Endothelial cell of umbilical vein (primary cell): ENCODE results near the gene CTNND2. TPM values are rescaled to one million over a fixed set of nuclear protein-coding genes. Genes with fewer than 3 reads are reported as not detected.

Source experiments
- BruUV-seq: library from RNA; stranded (reverse); fragments of 400-500 nt; replicated peaks from 2 replicates; lab custom pipeline; 2021; lab: Mats Ljungman, UMichigan
- CTCF ChIA-PET: fragments of 300-600, 350-600 bp; sonication (Branson Sonifier 250); formaldehyde crosslinking; loops from one replicate; lab custom pipeline; 2021; ENCODE audit warnings: antibody characterized with exemption, inconsistent platforms; lab: Charles Lee
- POLR2A ChIA-PET: fragments of 300-600, 350-600 bp; sonication (Branson Sonifier 250); formaldehyde crosslinking; loops from one replicate; lab custom pipeline; 2021; ENCODE audit warnings: antibody characterized with exemption, inconsistent platforms; lab: Charles Lee
- DNase-seq: peaks from one replicate; pipeline ENCODE4 v3.0.0-alpha.2; 2011; ENCODE audit warnings: low read depth, low spot score
- FAIRE-seq: peaks from 2 replicates; lab custom pipeline; 2011; peaks lifted over from hg19 to GRCh38; lab: Jason Lieb, UNC
- H2AFZ ChIP-seq: 2 replicates; pipeline ENCODE4 v1.6.0; 2012; ENCODE audit warnings: low read depth, low read length, control low read depth, inconsistent platforms
- H3K27ac ChIP-seq: 2 replicates; pipeline ENCODE4 v1.5.1; 2011; ENCODE audit warnings: low read depth, mild to moderate bottlenecking, control low read depth, low read length, moderate library complexity; ENCODE audit not compliant: insufficient read depth
- H3K27me3 ChIP-seq, 2 experiments: 2 replicates each; pipeline versions ENCODE4 v1.6.0 to v1.6.1; 2011; ENCODE audit warnings: low read length in 2 of 2, mixed read lengths in 1 of 2; ENCODE audit not compliant: control insufficient read depth in 2 of 2, insufficient read depth in 2 of 2
- H3K36me3 ChIP-seq, 2 experiments: 2 replicates in 1 of 2; 3 replicates in 1 of 2; pipeline ENCODE4 v1.5.1; 2011; ENCODE audit warnings: low read length in 2 of 2, mild to moderate bottlenecking in 1 of 2, moderate library complexity in 1 of 2; ENCODE audit not compliant: control insufficient read depth in 2 of 2, insufficient read depth in 2 of 2; ENCODE audit errors: extremely low read depth in 1 of 2
- H3K4me1 ChIP-seq: 3 replicates; pipeline ENCODE4 v1.5.1; 2011; ENCODE audit warnings: mild to moderate bottlenecking, low read length; ENCODE audit not compliant: control insufficient read depth, insufficient read depth; ENCODE audit errors: extremely low read depth
- H3K4me2 ChIP-seq: 2 replicates; pipeline ENCODE4 v1.6.1; 2011; ENCODE audit warnings: low read length, control low read depth, mixed read lengths; ENCODE audit not compliant: insufficient read depth
- H3K4me3 ChIP-seq, 3 experiments: fragments of 200-600 bp in 1 of 3; sonication (generic), shearing (Covaris generic) in 1 of 3; replicated peaks in 1 of 3; 2 replicates each; pipeline ENCODE4 v1.5.1; 2011 to 2016; ENCODE audit warnings: control low read depth in 3 of 3, low read length in 3 of 3, mild to moderate bottlenecking in 2 of 3, inconsistent platforms in 1 of 3, low read depth in 1 of 3, moderate library complexity in 1 of 3; ENCODE audit not compliant: insufficient read depth in 1 of 3
- H3K79me2 ChIP-seq: 2 replicates; pipeline ENCODE4 v1.6.0; 2012; ENCODE audit warnings: low read length, inconsistent platforms; ENCODE audit not compliant: control insufficient read depth, insufficient read depth
- H3K9ac ChIP-seq: replicated peaks from 2 replicates; pipeline ENCODE3; 2011; ENCODE audit warnings: low read length, control low read depth; ENCODE audit not compliant: insufficient read depth; ENCODE audit errors: extremely low read depth
- H3K9me1 ChIP-seq: replicated peaks from 3 replicates; pipeline ENCODE4 v1.6.0; 2011; ENCODE audit warnings: mild to moderate bottlenecking, low read length; ENCODE audit not compliant: control insufficient read depth, insufficient read depth; ENCODE audit errors: extremely low read depth
- H3K9me3 ChIP-seq: replicated peaks from 2 replicates; pipeline ENCODE4 v1.5.1; 2012; ENCODE audit warnings: low read length, inconsistent platforms; ENCODE audit not compliant: control insufficient read depth, insufficient read depth
- H4K20me1 ChIP-seq: replicated peaks from 2 replicates; pipeline ENCODE3; 2011; ENCODE audit warnings: mild to moderate bottlenecking, low read length; ENCODE audit not compliant: control insufficient read depth, insufficient read depth; ENCODE audit errors: extremely low read depth
- CTCF ChIP-seq, 2 donors: IDR thresholded peaks; 1 replicate in 1 of 2; 2 replicates in 1 of 2; pipeline ENCODE4 v1.5.1; 2011; ENCODE audit warnings: low read length in 2 of 2, mild to moderate bottlenecking in 2 of 2, moderate library complexity in 2 of 2, control low read depth in 1 of 2, inconsistent platforms in 1 of 2, low read depth in 1 of 2; ENCODE audit not compliant: insufficient read depth in 1 of 2; ENCODE audit errors: extremely low read depth in 1 of 2
- EZH2 ChIP-seq: IDR thresholded peaks from 2 replicates; pipeline ENCODE4 v1.6.1; 2012; ENCODE audit warnings: borderline replicate concordance, low read depth, mild to moderate bottlenecking, moderate library complexity, low read length, inconsistent platforms; ENCODE audit not compliant: severe bottlenecking
- FOS ChIP-seq: IDR thresholded peaks from 2 replicates; pipeline ENCODE4 v1.6.1; 2011; ENCODE audit warnings: mild to moderate bottlenecking, low read length, moderate library complexity, borderline replicate concordance; ENCODE audit not compliant: insufficient read depth
- GATA2 ChIP-seq: IDR thresholded peaks from 2 replicates; pipeline ENCODE4 v1.7.0; 2011; ENCODE audit warnings: low read depth, mild to moderate bottlenecking, moderate library complexity, mixed read lengths, low read length; ENCODE audit not compliant: insufficient read length, insufficient read depth
- JUN ChIP-seq: IDR thresholded peaks from 2 replicates; pipeline ENCODE4 v1.6.1; 2011; ENCODE audit warnings: borderline replicate concordance, low read depth; ENCODE audit not compliant: insufficient read length, insufficient read depth
- MYC ChIP-seq: IDR thresholded peaks from one replicate; pipeline ENCODE4 v1.6.1; 2011; ENCODE audit warnings: mild to moderate bottlenecking, low read depth, low read length
- POLR2A ChIP-seq: IDR thresholded peaks from 2 replicates; pipeline ENCODE4 v1.6.1; 2012; ENCODE audit warnings: low read depth, mild to moderate bottlenecking, control low read depth, low read length
- POLR2AphosphoS5 ChIP-seq: IDR thresholded peaks from 2 replicates; pipeline ENCODE4 v1.6.1; 2012; ENCODE audit warnings: low read depth, mild to moderate bottlenecking, control low read depth, low read length, moderate library complexity; ENCODE audit not compliant: insufficient read depth
- dilution Hi-C: fragments of 300-500 bp; cut with MboI; formaldehyde crosslinking; loops from one replicate; pipeline ENCODE4 v1.15.0; 2019; ENCODE audit warnings: low sequenced_read_pairs; ENCODE audit not compliant: extremely low pct_ligation_motif_present
- intact Hi-C: fragments of 100-400 bp; cut with micrococcal nuclease; formaldehyde crosslinking; loops from one replicate; pipeline ENCODE4 v1.10.0; 2022
- polyA plus RNA-seq, 4 experiments: library from polyadenylated mRNA; depleted of rRNA in 3 of 4; stranded (reverse) in 3 of 4; unstranded in 1 of 4; fragments of >200 nt; gene quantifications; 2 replicates each; pipeline versions ENCODE4 v1.2.1 to v1.2.3, GENCODE V29; 2011 to 2012; ENCODE audit warnings: missing spikeins in 1 of 4
- total RNA-seq: library from RNA; stranded (reverse); gene quantifications from 2 replicates; pipeline ENCODE4 v1.2.3, GENCODE V29; 2021
- TF ChIP-seq, protein P1 (sequence below): IDR thresholded peaks from 2 replicates; pipeline ENCODE4 v1.6.1; 2011; ENCODE audit not compliant: insufficient read depth, insufficient read length

Gene CTNND2
- total and polyA plus RNA-seq, 2 donors (not counting 3 experiments of a cell fraction or from before 2014, with no cell fraction given), result not detected

- no peaks in the 10 kb centered on the region for H4K20me1 ChIP-seq
- no peaks in the 10 kb centered on the region for H3K27me3 ChIP-seq
- no peak overlapping the region for H2AFZ ChIP-seq
- H3K9me1 ChIP-seq, result no peaks in the 10 kb centered on the region
- no TSS peak for BruUV-seq
- H3K36me3 ChIP-seq, result no peaks in the 10 kb centered on the region
- no peaks in the 10 kb centered on the region for H3K4me1 ChIP-seq
- ChIA-PET POLR2A (no interaction called here), CTCF (no interaction called here)
- TF ChIP-seq EZH2 (no peak), GATA2 (no peak), POLR2AphosphoS5 (no peak), POLR2A (no peak), MYC (no peak), FOS (no peak), CTCF (IDR thresholded peaks at IDR 0.05; ENCODE audit: extremely low read depth in 1 of 2, insufficient read depth in 1 of 2, low read depth in 1 of 2, low read length in 2 of 2) (no peak), JUN (no peak)
- TF ChIP-seq, protein P1, sequence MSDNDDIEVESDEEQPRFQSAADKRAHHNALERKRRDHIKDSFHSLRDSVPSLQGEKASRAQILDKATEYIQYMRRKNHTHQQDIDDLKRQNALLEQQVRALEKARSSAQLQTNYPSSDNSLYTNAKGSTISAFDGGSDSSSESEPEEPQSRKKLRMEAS, result no peak
- dilution Hi-C loops, result no loop called here
- no peaks in the 10 kb centered on the region for H3K9me3 ChIP-seq
- no peak overlapping the region for H3K4me2 ChIP-seq
- intact Hi-C loops, result no loop called here
- FAIRE-seq (no peak), DNase-seq (no peak)
- no peak overlapping the region for H3K4me3 ChIP-seq
- no peak overlapping the region for H3K9ac ChIP-seq
- H3K27ac ChIP-seq, result no peak overlapping the region
- no peaks in the 10 kb centered on the region for H3K79me2 ChIP-seq
Measured at GRCh38 chr5:11770310-11770709, 133.9 kb downstream of the CTNND2 start.
